Fibroblast of the aortic adventitia (primary cell): ENCODE data around the gene LAMTOR4. TPM values are rescaled to one million over a fixed set of nuclear protein-coding genes. Genes with fewer than 3 reads are reported as not detected.
"Not testable (repeated sequence)": the region's sequence is repeated elsewhere in the genome, so short reads cannot be mapped to it uniquely, and the experiment has no call there.

ENCODE experiments used
- DNase-seq: peaks from one replicate; pipeline ENCODE4 v3.0.0-alpha.2; 2010; ENCODE audit warnings: low read depth
- H3K4me3 ChIP-seq: 2 replicates; pipeline ENCODE4 v1.5.1; 2011; ENCODE audit warnings: low read depth, mild to moderate bottlenecking, control low read depth, low read length, moderate library complexity
- total RNA-seq: library from RNA; depleted of rRNA; stranded (reverse); fragments of >200 nt; gene quantifications from 2 replicates; pipeline ENCODE4 v1.2.3, GENCODE V29; 2012; ENCODE audit warnings: low replicate concordance
- TF ChIP-seq, protein P1 (sequence below): IDR thresholded peaks from 2 replicates; pipeline ENCODE4 v1.5.1; 2011; ENCODE audit warnings: mild to moderate bottlenecking, low read length, control low read depth, inconsistent platforms; ENCODE audit not compliant: insufficient read depth

The LAMTOR4 gene
- total RNA-seq, 1 donor = 82.2 TPM

DNA sequence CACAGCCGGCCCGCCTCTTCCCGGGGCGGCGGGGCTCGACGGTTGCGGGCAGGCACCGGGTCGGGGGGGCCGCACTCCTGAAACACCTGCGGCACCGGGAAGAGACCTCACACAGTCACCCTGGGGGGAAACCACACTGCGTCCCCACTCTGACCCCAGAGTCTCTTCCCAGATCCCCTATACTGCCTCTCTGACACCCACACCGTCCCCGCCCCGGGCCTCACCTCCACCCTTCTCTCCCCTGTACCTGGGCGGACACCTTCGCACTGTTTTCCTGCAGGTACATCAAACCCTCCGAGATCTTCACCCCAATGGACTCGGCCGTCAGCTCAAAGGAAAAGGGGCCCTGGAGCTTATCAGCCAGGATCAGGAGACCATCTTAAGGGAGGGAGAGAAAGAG lies 23.1 kb downstream of the LAMTOR4 start:
- DNase-seq = no peak
- H3K4me3 ChIP-seq = no peak overlapping the region

DNA sequence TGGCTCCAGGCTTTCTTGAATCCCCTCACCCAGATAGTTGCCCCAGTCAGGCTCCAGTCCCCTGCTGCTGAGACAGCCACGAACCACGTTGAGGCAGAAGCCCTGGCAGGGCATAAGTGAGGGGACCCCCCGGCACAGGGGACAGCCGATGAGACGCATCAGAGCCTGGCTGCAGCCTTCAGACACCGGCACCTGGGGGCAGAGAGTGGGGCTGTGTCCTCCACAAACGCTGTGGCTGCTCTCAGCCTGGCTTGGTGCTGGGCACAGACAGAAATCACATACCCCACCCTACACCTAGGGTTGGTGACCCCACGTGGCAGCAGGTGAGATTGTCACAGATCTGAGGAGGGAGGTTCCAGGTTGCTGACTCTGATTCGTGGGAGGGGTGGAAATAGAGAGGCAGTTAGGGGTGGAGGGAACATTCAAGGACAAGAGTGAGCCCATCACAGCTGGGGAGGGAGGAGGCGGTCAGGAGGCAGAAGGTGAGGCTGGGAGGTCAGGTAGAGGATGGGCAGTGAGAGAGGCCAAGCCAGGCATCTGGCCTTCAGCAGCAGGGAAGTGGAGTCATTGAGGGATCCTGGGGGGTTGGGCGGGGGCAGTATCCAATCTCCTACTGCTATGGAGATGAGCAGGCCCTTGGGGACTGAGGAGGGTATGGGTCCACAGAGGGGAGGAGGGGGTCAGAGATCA lies 25.2 kb downstream of the LAMTOR4 start:
- TF ChIP-seq, protein P1, sequence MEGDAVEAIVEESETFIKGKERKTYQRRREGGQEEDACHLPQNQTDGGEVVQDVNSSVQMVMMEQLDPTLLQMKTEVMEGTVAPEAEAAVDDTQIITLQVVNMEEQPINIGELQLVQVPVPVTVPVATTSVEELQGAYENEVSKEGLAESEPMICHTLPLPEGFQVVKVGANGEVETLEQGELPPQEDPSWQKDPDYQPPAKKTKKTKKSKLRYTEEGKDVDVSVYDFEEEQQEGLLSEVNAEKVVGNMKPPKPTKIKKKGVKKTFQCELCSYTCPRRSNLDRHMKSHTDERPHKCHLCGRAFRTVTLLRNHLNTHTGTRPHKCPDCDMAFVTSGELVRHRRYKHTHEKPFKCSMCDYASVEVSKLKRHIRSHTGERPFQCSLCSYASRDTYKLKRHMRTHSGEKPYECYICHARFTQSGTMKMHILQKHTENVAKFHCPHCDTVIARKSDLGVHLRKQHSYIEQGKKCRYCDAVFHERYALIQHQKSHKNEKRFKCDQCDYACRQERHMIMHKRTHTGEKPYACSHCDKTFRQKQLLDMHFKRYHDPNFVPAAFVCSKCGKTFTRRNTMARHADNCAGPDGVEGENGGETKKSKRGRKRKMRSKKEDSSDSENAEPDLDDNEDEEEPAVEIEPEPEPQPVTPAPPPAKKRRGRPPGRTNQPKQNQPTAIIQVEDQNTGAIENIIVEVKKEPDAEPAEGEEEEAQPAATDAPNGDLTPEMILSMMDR = no peak
- H3K4me3 ChIP-seq = no peak overlapping the region
- no peak for DNase-seq

More for the DNA sequence above, 23.1 kb downstream of the LAMTOR4 start:
- TF ChIP-seq, protein P1 = no peak

DNA sequence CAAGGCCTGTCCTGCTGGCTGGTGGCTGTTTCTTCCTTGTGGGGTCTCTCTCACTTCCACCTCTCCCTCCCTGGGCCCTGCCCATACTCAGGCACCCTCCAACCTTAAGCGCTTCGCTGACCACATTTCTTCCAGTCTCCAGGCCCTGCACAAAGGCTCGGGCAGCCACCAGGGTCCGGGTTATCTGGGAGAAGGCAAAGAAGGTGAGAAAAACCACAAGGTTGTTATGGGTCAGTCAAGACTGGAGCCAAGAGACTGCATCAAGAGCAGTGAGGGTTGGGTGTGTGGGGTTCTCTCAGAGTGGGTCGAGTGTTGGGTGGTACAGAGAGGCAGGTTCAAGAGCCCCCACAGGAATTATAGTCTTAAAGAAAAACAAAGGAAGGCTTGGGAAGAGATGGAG lies 25.9 kb downstream of the LAMTOR4 start:
- no peak overlapping the region for H3K4me3 ChIP-seq
- no peak for DNase-seq
- TF ChIP-seq, protein P1 = no peak

DNA sequence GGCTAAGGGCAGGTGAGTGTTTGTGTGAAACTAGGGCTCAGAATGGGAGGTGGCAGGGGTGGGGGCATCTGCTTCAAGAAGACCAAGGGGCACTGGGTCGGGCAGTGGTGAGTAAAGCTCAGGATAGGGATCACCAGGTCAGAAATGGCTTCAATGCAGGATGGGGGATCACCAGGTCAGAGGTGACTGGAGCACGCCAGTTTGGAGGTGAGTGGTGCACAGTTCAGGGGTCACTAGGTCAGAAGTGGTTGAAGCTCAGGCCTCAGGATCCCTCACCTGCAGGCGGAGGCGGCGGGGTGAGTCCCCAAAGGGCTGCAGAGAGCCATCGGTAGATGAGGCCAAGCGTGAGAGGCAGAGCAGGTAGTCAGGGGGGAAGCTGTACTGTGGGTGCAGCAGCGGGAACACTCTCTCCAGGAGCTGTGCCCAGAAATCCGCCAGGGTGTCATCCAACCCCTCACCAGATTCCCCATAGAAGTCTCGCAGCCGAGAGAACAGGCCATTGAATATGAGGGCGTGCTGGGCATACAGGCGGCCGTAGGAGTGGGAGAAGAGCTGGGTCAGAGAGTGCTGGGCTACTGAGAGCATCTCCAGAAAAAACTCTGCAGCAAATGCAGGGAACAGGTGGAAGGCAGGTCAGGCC lies 26.7 kb downstream of the LAMTOR4 start:
- DNase-seq = no peak
- TF ChIP-seq, protein P1 = no peak
- no peak overlapping the region for H3K4me3 ChIP-seq

DNA sequence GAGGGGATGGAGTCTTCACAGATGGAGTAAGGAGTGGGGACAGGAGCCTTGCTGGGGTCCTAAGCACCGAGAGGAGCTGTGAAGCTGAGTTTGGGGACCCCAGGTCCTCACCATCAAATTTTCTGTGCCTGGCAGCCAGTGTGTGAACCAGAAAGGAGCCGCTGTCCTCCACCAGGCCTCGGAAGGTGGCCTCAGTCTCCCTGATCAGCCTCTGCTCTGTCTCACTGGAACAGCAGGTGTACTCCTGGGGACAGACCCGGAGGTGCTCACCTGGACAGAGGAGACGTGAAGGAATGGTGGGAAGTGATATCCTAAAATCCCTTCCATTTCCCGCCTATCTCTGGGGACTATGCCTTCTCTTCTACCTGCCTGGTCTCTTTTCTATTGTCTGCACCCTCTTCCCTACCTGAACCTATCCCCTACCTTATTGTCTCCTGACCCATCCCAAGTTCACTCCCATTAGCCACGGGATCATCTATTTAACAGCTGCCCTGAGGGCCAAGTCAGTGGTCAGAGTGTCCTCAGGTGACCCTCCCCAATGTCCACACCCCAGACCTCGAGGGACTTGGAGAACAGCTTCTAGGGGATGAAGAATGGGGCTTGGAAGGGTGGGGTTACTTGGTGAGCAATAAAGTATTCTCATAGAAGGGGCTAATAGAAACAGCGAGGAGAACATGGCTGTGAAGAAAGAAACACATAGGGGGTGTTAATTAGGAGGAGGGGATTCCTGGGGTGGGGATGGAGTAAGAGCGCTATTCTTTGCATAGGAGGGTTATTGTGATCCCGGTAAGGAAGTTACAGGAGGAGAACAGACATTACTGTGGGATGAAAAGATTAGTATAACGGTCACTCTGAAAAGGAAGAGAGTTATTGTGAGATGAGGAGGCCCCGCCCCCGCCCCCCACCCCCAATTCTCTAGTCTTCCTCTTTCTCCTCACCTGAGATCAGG lies 27.7 kb downstream of the LAMTOR4 start:
- no peak for DNase-seq
- H3K4me3 ChIP-seq = peak overlapping the region; percentile 80
- TF ChIP-seq, protein P1 = no peak

DNA sequence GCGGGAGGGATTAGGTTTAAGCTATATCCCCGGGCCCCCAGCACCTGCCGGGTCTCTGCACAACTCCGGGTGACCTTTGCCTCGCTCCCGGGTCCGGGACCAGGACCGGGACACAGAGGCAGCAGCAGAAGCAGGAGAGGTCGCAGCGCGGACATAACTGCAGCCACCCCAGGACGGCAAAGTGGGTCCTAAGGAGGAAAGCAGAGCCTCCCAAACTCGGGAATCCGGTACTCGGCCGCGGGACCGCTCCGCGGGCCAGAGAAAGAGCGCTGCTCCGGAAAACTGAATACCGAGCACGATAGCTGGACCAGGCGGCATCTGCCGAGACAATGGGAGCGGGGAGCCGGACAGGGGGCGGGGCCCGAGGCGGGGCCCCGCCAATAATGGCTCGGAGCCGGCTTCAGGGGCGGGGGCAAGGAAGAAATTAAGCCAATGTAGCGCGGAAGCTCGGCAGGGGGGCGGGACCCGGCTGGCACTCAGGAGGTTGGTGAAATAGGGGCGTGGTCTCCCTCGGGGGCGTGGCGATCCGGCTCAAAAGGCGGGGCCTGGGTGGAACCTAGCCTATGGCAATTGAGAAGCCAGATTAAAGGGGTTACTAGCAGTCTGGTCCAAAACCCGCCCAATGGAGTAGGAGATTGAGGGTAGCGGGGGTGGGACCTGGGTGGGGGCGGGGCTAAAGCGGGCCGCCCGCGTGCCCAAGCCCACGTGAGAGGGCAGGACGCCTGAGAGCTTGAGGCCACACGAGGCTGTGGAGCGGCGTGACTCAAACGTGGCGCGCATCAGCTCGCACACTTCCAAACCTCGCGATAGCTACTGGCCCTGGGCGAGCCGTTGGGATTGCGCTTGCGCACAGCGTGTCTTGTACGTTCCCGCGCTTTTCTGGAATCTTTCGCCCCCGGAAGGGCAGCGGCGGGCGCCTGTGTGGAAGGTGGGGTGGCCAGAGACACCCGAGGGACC lies 28.6 kb downstream of the LAMTOR4 start, which contains the start of the genes GPC2 and STAG3:
Gene GPC2 (minus strand): TSS at position 337 of the 957 bp plus-strand sequence. CDS start 182 bp downstream, at position 155.
Gene STAG3 (plus strand): TSS at position 874 of the 957 bp plus-strand sequence. CDS start 2,639 bp downstream, outside the sequence.
- DNase-seq = peak; percentile 96
- peak within 1 kb of the TSS; percentile 80 for H3K4me3 ChIP-seq
- TF ChIP-seq, protein P1 = no peak

DNA sequence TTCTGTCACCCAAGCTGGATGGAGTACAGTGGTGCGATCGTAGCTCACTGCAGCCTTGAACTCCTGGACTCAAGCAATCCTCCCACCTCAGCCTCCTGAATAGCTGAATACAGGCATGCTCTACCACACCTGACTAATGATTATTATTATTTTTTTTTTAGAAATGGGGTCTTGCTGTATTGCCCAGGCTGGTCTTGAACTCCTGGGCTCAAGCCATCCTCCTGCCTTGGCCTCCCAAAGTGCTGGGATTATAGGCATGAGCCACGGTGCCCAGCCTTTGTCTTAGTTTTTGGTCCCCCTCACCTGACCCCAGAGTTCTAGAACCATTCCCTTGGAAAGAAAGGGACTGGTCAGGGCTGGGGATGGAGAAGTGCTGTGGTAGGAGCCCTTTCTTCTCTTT lies 31.4 kb downstream of the LAMTOR4 start:
- H3K4me3 ChIP-seq, DNase-seq: not testable (repeated sequence)

DNA sequence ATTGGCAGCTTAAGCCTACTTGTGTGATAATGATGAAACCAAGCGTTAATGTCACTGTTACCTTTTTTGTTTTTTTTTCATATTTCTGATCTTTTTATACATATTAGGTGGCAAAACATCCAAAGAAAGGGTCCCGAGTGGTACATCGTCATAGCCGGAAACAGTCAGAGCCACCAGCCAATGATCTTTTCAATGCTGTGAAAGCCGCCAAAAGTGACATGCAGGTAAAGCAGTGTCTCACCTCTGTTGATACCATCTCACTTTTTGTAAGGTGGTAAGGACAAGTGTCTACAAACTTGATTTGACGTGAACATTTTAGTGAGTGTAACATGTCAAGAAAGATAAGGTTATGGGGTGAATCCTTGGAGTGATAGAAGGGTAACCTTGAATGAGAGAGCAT lies 33.9 kb downstream of the LAMTOR4 start:
- H3K4me3 ChIP-seq, DNase-seq: not testable (repeated sequence)

DNA sequence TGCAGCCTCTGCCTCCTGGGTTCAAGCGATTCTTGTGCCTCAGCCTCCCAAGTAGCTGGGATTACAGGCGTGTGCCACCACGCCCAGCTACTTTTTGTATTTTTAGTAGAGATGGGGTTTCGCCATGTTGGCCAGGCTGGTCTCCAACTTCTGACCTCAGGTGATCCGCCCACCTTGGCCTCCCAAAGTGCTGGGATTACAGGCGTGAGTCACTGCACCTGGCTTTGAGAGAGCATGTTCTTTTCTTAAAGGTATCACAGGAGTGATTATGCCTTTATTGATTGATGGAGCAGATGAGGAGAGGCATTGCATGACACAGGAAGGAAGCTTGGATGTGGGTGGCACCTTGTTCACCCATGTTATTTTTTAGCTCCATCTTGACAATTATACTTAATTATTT lies 34.4 kb downstream of the LAMTOR4 start:
- H3K4me3 ChIP-seq, DNase-seq: not testable (repeated sequence)
